Measurements from ENCODE around the gene PLS3. TPM values are rescaled to one million over a fixed set of nuclear protein-coding genes. Genes with fewer than 3 reads are reported as not detected.

The PLS3 gene
- total RNA-seq, 1 experiment from 2014 or later, result 147 TPM

GRCh38 chrX:115549008-115549407 lies 12.0 kb upstream of the PLS3 start:
- Mint-ChIP-seq H3K4me3 (ENCODE audit: unreplicated experiment) (no peak overlapping the region), H3K27ac (ENCODE audit: low read depth, unreplicated experiment) (no peak overlapping the region), H3K4me1 (ENCODE audit: insufficient read depth, unreplicated experiment) (no peaks in the 10 kb centered on the region), H3K9me3 (ENCODE audit: unreplicated experiment) (no peaks in the 10 kb centered on the region), H3K27me3 (ENCODE audit: insufficient read depth, unreplicated experiment) (peaks cover 40% of the 10 kb centered on the region), H3K36me3 (ENCODE audit: insufficient read depth, unreplicated experiment) (no peaks in the 10 kb centered on the region)
- ChIA-PET CTCF (no interaction called here), POLR2A (no interaction called here)
- TF ChIP-seq, protein P1, sequence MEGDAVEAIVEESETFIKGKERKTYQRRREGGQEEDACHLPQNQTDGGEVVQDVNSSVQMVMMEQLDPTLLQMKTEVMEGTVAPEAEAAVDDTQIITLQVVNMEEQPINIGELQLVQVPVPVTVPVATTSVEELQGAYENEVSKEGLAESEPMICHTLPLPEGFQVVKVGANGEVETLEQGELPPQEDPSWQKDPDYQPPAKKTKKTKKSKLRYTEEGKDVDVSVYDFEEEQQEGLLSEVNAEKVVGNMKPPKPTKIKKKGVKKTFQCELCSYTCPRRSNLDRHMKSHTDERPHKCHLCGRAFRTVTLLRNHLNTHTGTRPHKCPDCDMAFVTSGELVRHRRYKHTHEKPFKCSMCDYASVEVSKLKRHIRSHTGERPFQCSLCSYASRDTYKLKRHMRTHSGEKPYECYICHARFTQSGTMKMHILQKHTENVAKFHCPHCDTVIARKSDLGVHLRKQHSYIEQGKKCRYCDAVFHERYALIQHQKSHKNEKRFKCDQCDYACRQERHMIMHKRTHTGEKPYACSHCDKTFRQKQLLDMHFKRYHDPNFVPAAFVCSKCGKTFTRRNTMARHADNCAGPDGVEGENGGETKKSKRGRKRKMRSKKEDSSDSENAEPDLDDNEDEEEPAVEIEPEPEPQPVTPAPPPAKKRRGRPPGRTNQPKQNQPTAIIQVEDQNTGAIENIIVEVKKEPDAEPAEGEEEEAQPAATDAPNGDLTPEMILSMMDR (IDR thresholded peaks at IDR 0.05; ENCODE audit: unreplicated experiment), result no peak
- BruUV-seq (replicated peaks), result no TSS peak
- no peak for DNase-seq (ENCODE audit: unreplicated experiment)
- intact Hi-C loops (cut with micrococcal nuclease), result no loop called here

GRCh38 chrX:115553171-115553570 lies 7.8 kb upstream of the PLS3 start:
- Mint-ChIP-seq H3K4me3 (ENCODE audit: unreplicated experiment) (no peak overlapping the region), H3K4me1 (ENCODE audit: insufficient read depth, unreplicated experiment) (no peaks in the 10 kb centered on the region), H3K36me3 (ENCODE audit: insufficient read depth, unreplicated experiment) (no peaks in the 10 kb centered on the region), H3K27ac (ENCODE audit: low read depth, unreplicated experiment) (no peak overlapping the region), H3K27me3 (ENCODE audit: insufficient read depth, unreplicated experiment) (peaks cover 48% of the 10 kb centered on the region), H3K9me3 (ENCODE audit: unreplicated experiment) (no peaks in the 10 kb centered on the region)
- DNase-seq (ENCODE audit: unreplicated experiment), result no peak
- TF ChIP-seq, protein P1 (IDR thresholded peaks at IDR 0.05; ENCODE audit: unreplicated experiment), result no peak
- intact Hi-C loops (cut with micrococcal nuclease), result no loop called here
- CTCF ChIA-PET, result no interaction called here
- POLR2A ChIA-PET, result no interaction called here
- no TSS peak for BruUV-seq (replicated peaks)

DNA sequence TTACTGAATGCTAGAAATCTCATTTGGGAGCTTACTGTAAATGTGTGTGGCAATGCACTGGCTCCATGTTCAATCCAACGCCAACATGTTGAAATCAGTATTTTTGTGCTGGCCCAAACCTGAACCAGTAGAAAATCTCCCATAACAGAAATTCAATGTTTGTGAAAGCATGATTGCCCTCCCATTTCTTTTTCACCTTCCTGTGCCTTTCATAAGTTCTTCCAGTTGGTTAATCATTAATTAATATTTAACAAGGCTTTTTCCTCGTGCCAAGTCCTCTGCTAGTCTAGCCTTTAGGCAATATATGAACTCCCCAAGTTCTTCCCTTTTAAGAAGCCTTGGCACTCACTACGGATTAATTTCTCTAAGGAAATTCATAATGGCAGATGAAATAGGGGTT lies 1.3 kb upstream of the PLS3 start:
- intact Hi-C loops (cut with micrococcal nuclease), result loop anchor here (5.0 kb wide), 2 partner anchors 83 to 227 kb away; no protein-coding TSS in a partner anchor
- CTCF ChIA-PET, result interaction anchor here (0.6 to 1.4 kb wide), 2 partner anchors 13 to 229 kb away, joined by 4 read pairs; no protein-coding TSS in a partner anchor
- DNase-seq (ENCODE audit: unreplicated experiment), result peak; percentile 20
- peaks cover 41% of the 10 kb centered on the region for H3K27me3 Mint-ChIP-seq (ENCODE audit: insufficient read depth, unreplicated experiment)
- TSS peak; percentile 24 for BruUV-seq (replicated peaks)
- H3K9me3 Mint-ChIP-seq (ENCODE audit: unreplicated experiment), result no peaks in the 10 kb centered on the region
- no peak overlapping the region for H3K4me3 Mint-ChIP-seq (ENCODE audit: unreplicated experiment)
- no peaks in the 10 kb centered on the region for H3K4me1 Mint-ChIP-seq (ENCODE audit: insufficient read depth, unreplicated experiment)
- H3K27ac Mint-ChIP-seq (ENCODE audit: low read depth, unreplicated experiment), result peak overlapping the region; percentile 93
- POLR2A ChIA-PET, result interaction anchor here (0.7 to 7.5 kb wide), 7 partner anchors 22 to 245 kb away, joined by 3 to 160 read pairs (median 11); no protein-coding TSS in a partner anchor
- peaks cover 9% of the 10 kb centered on the region for H3K36me3 Mint-ChIP-seq (ENCODE audit: insufficient read depth, unreplicated experiment)
- TF ChIP-seq, protein P1 (IDR thresholded peaks at IDR 0.05; ENCODE audit: unreplicated experiment), result no peak

DNA sequence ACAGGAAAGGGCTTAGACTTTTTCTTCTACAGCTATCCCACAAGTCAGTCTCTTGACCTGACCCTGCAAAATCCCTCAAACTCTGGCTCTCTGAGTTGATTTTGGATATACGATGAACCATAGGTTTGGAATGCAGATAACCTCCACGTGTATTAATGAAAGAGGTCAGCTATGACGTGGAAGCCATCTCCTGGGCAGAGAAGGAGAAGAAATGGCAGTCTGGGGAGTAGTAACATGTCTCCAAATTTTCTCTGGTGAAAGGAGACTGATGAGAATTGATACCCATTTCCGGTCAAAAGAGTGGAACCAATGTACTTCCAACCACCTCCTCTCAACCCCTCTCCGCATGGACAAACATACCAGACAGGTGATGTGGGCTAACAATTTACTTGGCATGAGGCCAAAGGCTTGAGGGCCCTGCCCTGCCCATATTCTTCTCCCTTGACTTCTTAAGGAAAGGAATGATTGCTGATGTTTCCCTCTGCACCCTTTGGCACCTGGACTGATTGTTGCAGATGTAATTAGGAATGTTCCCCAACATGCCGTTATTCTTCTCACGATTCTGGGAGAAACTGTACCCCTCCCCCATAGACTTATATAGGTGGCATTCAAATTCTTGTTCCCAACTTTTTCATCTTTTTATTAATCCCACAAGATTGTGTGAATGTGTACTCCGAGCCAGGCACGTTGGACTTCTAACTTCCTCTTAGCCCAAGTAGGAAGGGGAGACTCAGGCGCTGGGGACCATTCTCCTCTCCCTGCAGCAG lies 580 bp upstream of the PLS3 start:
- Mint-ChIP-seq H3K4me1 (ENCODE audit: insufficient read depth, unreplicated experiment) (no peaks in the 10 kb centered on the region), H3K27me3 (ENCODE audit: insufficient read depth, unreplicated experiment) (peaks cover 40% of the 10 kb centered on the region), H3K4me3 (ENCODE audit: unreplicated experiment) (peak overlapping the region; percentile 84), H3K27ac (ENCODE audit: low read depth, unreplicated experiment) (peak overlapping the region; percentile 93), H3K36me3 (ENCODE audit: insufficient read depth, unreplicated experiment) (peaks cover 9% of the 10 kb centered on the region), H3K9me3 (ENCODE audit: unreplicated experiment) (no peaks in the 10 kb centered on the region)
- ChIA-PET POLR2A (interaction anchor here (0.7 to 7.5 kb wide), 13 partner anchors 21 to 246 kb away, joined by 3 to 160 read pairs (median 5); no protein-coding TSS in a partner anchor), CTCF (interaction anchor here (1.2 kb wide), 1 partner anchor 235 kb away, joined by 4 read pairs; no protein-coding TSS in a partner anchor)
- BruUV-seq (replicated peaks), result no TSS peak
- intact Hi-C loops (cut with micrococcal nuclease), result loop anchor here (5.0 kb wide), 2 partner anchors 82 to 228 kb away; no protein-coding TSS in a partner anchor
- peak; percentile 72 for DNase-seq (ENCODE audit: unreplicated experiment)
- TF ChIP-seq, protein P1 (IDR thresholded peaks at IDR 0.05; ENCODE audit: unreplicated experiment), result no peak
